Lower lobe of right lung (tissue), 2 donors: ENCODE measurements around the gene AXL. TPM values are rescaled to one million over a fixed set of nuclear protein-coding genes. Genes with fewer than 3 reads are reported as not detected.

Experiments
- ATAC-seq, 2 donors: fragments of 200-7000 bp; cut with Tn5 transposase; one replicate each; pipeline ENCODE4 v1.9.1; 2020 to 2022; ENCODE audit warnings: mild to moderate bottlenecking in 2 of 2, moderate library complexity in 2 of 2
- DNase-seq: peaks from one replicate; pipeline ENCODE4 v3.0.0-alpha.2; 2020
- H3K27ac ChIP-seq: fragments of 200-600 bp; one replicate; pipeline ENCODE4 v1.8.0; 2022
- H3K27me3 ChIP-seq: fragments of 200-600 bp; one replicate; pipeline ENCODE4 v1.8.0; 2022; ENCODE audit warnings: low read depth
- H3K36me3 ChIP-seq: fragments of 200-600 bp; one replicate; pipeline ENCODE4 v1.8.0; 2022; ENCODE audit warnings: mild to moderate bottlenecking
- H3K4me1 ChIP-seq: fragments of 200-600 bp; one replicate; pipeline ENCODE4 v1.8.0; 2022
- H3K4me3 ChIP-seq: fragments of 200-600 bp; one replicate; pipeline ENCODE4 v1.8.0; 2022; ENCODE audit warnings: mild to moderate bottlenecking
- H3K9me3 ChIP-seq: fragments of 200-600 bp; one replicate; pipeline ENCODE4 v1.8.0; 2022
- intact Hi-C: fragments of 100-400 bp; cut with DNase I; formaldehyde crosslinking; loops from one replicate; pipeline ENCODE4 v1.11.0; 2022
- total RNA-seq: library from RNA; stranded (reverse); fragmentation: NEBNext Ultra II Directional; extraction: Animal tissue kit (Norgen Biotek cat#: 25700); gene quantifications from one replicate; pipeline ENCODE4 v1.2.1, GENCODE V29; 2021
- TF ChIP-seq, protein P1 (sequence below): fragments of 200-600 bp; IDR thresholded peaks from one replicate; pipeline ENCODE4 v1.8.0; 2022; ENCODE audit warnings: antibody characterized with exemption, mild to moderate bottlenecking
- donor health status: DM: no; HTN: yes; CAD: no; lungs with severe emphysema.

AXL gene
- total RNA-seq, 1 donor from 2014 or later, result 92.7 TPM

DNA sequence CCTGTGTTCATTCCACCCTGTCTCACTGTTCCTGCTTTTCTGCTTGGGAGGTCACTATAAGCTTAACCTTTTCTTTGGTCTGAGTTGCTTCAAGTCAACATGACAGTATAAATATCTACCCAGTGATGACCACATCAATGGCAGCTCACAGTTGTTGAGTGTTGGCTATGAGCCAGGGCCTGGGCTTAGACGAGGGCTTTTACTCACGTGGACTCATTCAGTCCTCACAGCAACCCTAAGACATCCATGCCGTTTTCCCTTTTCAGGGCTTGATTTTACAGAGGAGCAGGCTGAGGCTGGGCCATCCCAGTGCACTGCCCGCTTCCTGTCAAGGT lies 80.7 kb downstream of the AXL start:
- no peak overlapping the region for H3K4me3 ChIP-seq
- H3K9me3 ChIP-seq, result no peaks in the 10 kb centered on the region
- peak overlapping the region; percentile 86 for H3K27ac ChIP-seq
- H3K4me1 ChIP-seq, result peaks cover 58% of the 10 kb centered on the region
- no peaks in the 10 kb centered on the region for H3K27me3 ChIP-seq
- intact Hi-C loops, result no loop called here
- DNase-seq (peak; percentile 71), ATAC-seq (peak; percentile 15 to 25)
- TF ChIP-seq, protein P1, sequence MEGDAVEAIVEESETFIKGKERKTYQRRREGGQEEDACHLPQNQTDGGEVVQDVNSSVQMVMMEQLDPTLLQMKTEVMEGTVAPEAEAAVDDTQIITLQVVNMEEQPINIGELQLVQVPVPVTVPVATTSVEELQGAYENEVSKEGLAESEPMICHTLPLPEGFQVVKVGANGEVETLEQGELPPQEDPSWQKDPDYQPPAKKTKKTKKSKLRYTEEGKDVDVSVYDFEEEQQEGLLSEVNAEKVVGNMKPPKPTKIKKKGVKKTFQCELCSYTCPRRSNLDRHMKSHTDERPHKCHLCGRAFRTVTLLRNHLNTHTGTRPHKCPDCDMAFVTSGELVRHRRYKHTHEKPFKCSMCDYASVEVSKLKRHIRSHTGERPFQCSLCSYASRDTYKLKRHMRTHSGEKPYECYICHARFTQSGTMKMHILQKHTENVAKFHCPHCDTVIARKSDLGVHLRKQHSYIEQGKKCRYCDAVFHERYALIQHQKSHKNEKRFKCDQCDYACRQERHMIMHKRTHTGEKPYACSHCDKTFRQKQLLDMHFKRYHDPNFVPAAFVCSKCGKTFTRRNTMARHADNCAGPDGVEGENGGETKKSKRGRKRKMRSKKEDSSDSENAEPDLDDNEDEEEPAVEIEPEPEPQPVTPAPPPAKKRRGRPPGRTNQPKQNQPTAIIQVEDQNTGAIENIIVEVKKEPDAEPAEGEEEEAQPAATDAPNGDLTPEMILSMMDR, result no peak
- H3K36me3 ChIP-seq, result peaks cover 97% of the 10 kb centered on the region

- no peak for DNase-seq
- peaks cover 97% of the 10 kb centered on the region for H3K36me3 ChIP-seq
- no peak overlapping the region for H3K4me3 ChIP-seq
- intact Hi-C loops, result no loop called here
- TF ChIP-seq, protein P1, result no peak
- peak overlapping the region; percentile 86 for H3K27ac ChIP-seq
- H3K27me3 ChIP-seq, result no peaks in the 10 kb centered on the region
- no peaks in the 10 kb centered on the region for H3K9me3 ChIP-seq
- H3K4me1 ChIP-seq, result peaks cover 51% of the 10 kb centered on the region
- no peak for ATAC-seq
These were observed 81.5 kb downstream of the AXL start for GRCh38 chr19:41300555-41300954.

- TF ChIP-seq, protein P1, result no peak
- ATAC-seq (no peak), DNase-seq (no peak)
- H3K27ac ChIP-seq, result peak overlapping the region; percentile 31
- H3K9me3 ChIP-seq, result no peaks in the 10 kb centered on the region
- intact Hi-C loops, result no loop called here
- peaks cover 43% of the 10 kb centered on the region for H3K4me1 ChIP-seq
- H3K4me3 ChIP-seq, result peak overlapping the region; percentile 13
- H3K27me3 ChIP-seq, result no peaks in the 10 kb centered on the region
- peaks cover 95% of the 10 kb centered on the region for H3K36me3 ChIP-seq
These were observed 83.8 kb downstream of the AXL start for GRCh38 chr19:41302624-41303351.

DNA sequence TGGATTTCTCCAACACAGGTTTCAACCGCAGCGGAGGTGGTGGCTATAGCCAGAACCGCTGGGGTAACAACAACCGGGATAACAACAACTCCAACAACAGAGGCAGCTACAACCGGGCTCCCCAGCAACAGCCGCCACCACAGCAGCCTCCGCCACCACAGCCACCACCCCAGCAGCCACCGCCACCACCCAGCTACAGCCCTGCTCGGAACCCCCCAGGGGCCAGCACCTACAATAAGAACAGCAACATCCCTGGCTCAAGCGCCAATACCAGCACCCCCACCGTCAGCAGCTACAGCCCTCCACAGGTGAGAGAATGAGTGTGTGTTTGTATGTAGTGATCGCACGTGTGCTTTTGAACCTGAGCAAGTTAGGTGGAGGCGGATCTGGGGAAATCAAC lies 84.9 kb downstream of the AXL start:
- Histone ChIP-seq H3K4me1 (peaks cover 43% of the 10 kb centered on the region), H3K4me3 (no peak overlapping the region), H3K36me3 (peaks cover 90% of the 10 kb centered on the region), H3K9me3 (no peaks in the 10 kb centered on the region), H3K27me3 (no peaks in the 10 kb centered on the region), H3K27ac (no peak overlapping the region)
- intact Hi-C loops, result no loop called here
- DNase-seq (no peak), ATAC-seq (no peak)
- TF ChIP-seq, protein P1, result no peak

DNA sequence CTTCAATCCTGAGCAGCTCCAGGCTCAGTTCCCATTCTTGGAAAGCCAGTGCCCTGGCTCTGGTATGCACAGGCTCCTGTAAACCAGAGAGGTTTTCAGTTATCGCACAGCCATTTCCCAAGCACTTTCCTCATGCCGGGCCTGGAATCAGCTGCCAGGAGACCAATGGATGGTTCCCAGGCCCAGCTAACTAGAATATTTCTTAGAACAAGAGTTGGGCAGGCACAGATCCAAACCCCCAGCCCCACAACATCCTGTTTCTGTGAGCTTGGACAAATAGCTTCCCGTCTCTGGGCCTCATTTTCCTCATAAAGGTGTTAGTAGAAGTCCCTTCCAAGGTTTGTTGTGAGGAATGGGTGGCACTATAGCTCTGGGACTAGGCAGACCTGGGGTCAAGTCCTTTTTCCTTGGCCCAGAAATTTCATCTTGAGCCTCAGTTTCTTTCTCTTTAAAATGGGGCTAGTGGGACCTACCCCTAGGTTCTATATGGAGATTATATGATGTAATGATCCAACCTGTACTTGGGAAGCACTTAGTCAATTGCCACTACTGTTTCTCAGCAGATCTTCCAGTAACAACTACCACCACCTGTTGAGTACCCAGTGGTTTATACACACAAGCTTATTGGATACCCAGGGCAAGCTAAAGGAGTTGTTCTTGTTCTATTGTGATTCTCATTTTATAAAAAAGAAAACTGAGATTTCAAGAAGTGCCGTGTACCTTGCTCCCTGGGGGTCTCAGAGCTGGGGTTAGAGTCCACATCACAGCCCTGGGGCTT lies 85.9 kb downstream of the AXL start:
- H3K4me3 ChIP-seq, result no peak overlapping the region
- DNase-seq (no peak), ATAC-seq (no peak)
- H3K27me3 ChIP-seq, result no peaks in the 10 kb centered on the region
- H3K9me3 ChIP-seq, result no peaks in the 10 kb centered on the region
- peaks cover 40% of the 10 kb centered on the region for H3K4me1 ChIP-seq
- TF ChIP-seq, protein P1, result no peak
- intact Hi-C loops, result no loop called here
- peaks cover 82% of the 10 kb centered on the region for H3K36me3 ChIP-seq
- H3K27ac ChIP-seq, result peak overlapping the region; percentile 34
